ENCODE data around the gene PSAT1.

Gene PSAT1

DNA sequence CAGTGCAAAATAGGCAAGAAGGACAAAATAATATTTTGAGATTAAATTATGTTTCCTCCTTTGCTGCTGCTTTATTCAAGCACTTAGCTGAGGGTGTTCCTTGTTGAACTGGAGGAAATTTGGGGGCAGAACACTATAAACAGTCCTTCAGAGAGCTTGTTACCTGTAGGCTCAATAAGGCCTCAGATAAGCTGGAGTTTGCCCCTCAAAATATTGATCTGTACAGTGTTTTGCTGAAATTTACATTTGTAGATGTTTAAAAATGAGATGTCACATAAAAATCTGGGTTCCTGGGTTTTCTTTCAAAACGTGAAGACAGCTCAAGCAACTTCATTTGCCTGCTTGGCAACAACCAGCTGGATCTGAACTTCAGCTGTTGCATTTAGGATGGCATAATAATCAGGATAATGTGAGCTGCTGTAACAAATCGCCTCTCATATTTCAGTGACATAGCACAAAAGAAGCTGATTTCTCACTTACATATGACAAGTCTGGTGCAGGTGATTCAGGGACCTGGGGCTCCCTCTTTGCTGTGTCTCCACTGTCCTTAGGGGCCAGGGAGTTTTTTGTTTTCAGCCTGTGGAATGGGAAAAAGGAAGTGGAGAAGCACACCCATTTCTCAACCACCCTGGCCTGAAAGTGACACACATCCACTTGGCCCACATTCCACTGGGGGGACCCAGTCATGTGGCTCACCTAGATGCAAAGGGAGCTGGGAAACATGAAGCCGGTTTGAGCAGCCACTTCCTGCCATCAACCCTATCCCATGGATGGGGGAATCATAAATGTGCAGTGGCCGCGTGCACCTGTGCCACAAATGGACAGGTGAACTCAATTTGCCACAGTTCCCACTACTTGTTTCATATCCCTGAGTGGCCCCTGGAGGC lies 2.4 kb upstream of the PSAT1 start:
- no peak for DNase-seq

- no peak for DNase-seq
Observed at GRCh38 chr9:78295177-78295575, 1.7 kb upstream of the PSAT1 start.

DNA sequence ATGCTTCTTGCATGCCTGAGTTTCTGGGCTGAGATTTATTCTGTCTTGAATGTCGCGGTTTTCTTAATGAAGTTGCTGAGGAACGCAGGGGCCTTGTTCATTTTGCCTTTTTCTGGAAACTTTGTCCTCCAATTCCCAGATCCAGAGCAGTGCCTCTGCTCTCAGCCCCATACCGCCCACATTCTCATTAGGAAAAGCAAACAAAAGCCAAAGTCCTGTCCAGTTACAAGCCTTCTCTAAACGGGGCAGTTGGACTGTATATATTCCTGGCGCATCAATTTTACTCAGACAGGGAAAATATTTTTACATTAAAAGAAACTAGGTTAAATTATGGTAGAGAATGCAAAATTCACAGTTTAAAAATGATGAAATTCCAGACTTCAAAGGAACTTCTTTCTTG lies 1.2 kb upstream of the PSAT1 start:
- no peak for DNase-seq

- DNase-seq: peak; percentile 29
Observed at GRCh38 chr9:78296201-78296892, 578 bp upstream of the PSAT1 start.

- no peak for DNase-seq
Observed at GRCh38 chr9:78297672-78297961, 692 bp downstream of the PSAT1 start.

GRCh38 chr9:78298046-78298765 lies 1.3 kb downstream of the PSAT1 start:
- DNase-seq: no peak

GRCh38 chr9:78300209-78300608 lies 3.3 kb downstream of the PSAT1 start:
- DNase-seq: no peak

GRCh38 chr9:78301466-78301865 lies 4.5 kb downstream of the PSAT1 start:
- DNase-seq: no peak

DNA sequence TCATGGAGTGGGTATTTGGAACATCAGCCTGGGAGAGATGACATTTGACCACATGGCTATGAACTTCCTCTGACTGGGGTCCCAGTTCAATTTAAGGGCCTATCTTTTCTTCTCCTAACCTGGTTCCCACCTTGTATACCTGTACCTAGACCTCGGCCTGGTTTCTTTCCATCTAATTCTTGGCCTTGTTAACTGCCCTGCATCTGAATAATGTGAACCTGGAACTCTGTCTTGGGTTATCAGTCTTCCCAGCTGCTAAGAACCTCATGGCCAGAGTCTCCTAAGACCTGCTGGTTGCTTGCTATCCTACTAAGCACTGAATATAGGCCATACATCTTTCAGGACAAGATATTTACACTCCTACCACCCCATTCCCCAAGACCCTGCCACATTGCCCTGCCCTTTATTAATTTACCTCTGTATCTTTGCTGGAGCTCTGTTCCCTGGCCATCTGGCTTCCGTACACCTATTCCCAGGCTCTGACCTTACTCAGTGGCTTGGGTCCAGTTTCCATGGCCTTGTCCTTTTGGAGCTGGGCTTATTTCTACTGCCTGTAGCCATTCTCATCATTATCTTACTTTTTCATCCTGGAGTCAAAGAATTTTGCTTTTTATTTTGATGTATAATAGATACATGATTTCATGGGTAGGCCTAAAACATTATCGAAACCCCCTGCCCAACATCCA lies 6.6 kb downstream of the PSAT1 start:
- DNase-seq: no peak

DNA sequence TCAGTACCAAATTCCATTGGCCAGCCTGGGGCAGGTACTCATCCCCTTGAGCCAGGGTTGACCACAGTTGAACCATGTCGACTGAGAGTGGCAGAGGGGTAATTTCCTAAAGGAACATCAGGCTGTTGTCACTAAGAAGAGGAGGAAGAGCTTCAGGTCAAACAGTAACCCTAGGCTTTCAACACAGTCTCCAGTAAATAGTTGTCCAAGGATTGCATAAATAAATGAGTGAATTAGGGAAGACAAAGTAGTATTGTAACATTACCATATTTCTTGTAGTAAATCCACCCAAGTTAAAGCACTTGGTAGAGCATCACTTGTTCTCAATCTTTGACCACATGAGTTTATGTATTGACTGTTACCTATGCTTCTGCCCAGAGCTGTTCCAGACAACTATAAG lies 7.4 kb downstream of the PSAT1 start:
- DNase-seq: no peak

- no peak for DNase-seq
Observed at GRCh38 chr9:78306222-78307076, 9.5 kb downstream of the PSAT1 start.

- DNase-seq: no peak
Observed at GRCh38 chr9:78307360-78307759, 10.4 kb downstream of the PSAT1 start.

- no peak for DNase-seq
Observed at GRCh38 chr9:78309066-78309465, 12.1 kb downstream of the PSAT1 start.

- DNase-seq: no peak
Observed at GRCh38 chr9:78311075-78311474, 14.2 kb downstream of the PSAT1 start.

- DNase-seq: no peak
Observed at GRCh38 chr9:78311886-78312524, 15.1 kb downstream of the PSAT1 start.

DNA sequence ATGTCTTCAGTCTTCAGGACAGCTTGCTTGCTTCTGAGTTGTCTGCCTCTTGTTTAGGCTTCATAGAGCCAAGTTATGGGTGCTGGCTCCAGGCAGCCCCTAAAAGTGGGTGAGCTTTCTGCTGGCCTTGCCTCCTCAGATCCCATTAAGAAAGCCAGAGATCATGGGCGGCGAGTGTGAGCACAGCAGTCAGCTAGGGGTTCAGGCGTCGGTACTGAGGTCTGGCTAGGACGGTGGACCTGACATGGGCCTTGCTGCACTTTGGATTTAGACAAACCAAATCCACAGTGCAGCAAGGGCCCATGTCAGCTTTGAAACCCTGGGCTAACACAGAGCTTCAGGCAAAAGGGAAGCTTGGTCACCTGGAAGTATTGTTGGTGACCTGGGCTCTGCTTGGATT lies 17.6 kb downstream of the PSAT1 start:
- no peak for DNase-seq

GRCh38 chr9:78314953-78315870 lies 18.3 kb downstream of the PSAT1 start:
- DNase-seq: no peak

- DNase-seq: no peak
Observed at GRCh38 chr9:78316166-78316892, 19.4 kb downstream of the PSAT1 start.

DNA sequence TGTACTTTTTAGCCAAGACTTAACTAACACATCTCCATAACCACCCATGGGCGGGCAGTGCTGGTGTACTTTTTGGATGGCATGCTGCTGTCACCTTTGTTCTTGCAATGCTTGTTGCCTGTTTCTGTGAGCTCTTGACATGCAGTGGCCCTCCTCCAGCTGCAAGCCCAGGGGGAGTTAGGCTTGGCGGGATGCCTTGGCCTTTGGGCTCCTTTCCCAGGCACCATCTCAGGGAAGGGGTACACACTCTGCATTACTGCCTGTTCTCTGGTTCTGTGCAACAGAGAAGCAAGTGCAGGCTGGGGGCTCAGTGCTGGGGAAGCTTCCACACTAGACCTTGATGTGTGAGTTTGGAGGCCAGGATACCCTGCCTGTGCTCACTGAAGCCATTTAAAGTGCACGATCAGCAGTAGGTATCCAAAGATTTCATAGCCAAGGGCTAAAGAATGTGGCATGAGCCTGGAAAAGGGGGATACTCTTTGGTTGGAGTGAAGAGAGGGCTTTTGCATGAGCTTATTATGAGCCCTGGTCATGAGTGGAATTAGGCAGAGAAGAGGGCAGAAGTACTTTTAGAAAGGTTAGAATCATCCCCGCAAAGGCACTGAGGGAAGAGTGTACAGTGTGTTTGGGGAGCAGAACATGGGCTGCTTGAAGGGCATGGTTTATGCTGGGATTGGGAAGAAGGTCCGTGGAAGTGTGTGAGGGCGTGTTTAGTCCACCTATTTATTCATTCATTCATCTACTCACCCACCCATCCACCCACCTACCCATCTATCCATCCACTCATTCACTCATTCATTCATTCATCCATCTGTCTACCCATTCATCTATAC lies 22.5 kb downstream of the PSAT1 start:
- DNase-seq: no peak

All from NCI-H1092 (cell line).